GM20000 (cell line): ENCODE results near the gene DCC.
A peak's percentile ranks its signal among the peaks of the same experiment; 100 is the strongest.

Experiments
- DNase-seq: peaks from one replicate; pipeline ENCODE4 v3.0.0; 2012; ENCODE audit warnings: low spot score
- CTCF ChIP-seq: IDR thresholded peaks from 2 replicates; pipeline ENCODE4 v1.5.1; 2012; ENCODE audit warnings: mild to moderate bottlenecking, control low read depth; ENCODE audit errors: extremely low read depth, missing control alignments

Gene DCC

DNA sequence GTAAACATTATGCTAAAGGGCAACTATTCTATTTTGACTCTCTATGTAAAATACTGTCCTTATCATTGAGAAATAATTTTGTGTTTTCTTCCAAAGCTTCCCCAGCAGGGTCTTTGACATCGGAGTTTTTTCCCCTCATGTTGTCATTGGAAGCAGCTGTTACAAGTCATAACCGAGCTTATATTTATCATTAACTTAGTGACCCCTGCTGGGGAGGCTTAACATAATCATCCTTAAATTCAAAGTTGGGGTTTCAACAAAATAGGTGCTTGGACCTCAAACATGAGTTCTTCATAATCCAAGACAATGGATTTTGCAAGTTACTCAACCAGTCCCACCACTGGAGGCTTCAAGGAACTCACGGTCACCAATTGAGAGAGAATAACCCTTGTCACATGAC, 330.9 kb downstream of the DCC start:
- peak; percentile 6 for DNase-seq
- TF ChIP-seq CTCF = no peak

- no peak for TF ChIP-seq CTCF
Observed at GRCh38 chr18:52678034-52678433, 338.0 kb downstream of the DCC start.

DNA sequence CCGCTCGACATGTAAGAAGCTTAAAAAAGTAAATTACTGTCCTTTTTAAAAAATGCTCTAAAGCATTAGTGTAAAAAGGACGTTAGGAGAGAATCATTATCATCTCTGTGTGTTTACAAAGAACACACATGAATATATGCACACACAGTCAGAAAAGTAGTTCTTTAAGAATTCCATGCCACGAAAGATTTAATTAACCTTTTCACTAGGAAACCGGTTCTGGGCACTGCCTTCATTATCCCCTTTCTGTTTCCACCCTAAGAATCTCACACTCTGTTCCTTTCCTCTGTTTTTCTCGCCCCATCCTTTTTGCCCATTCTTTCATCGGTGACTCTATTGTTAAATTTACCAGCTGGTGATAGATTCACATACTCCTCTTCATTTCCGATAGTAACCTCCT, 338.6 kb downstream of the DCC start:
- no peak for TF ChIP-seq CTCF
- no peak for DNase-seq

More at GRCh38 chr18:52678034-52678433, 338.0 kb downstream of the DCC start:
- no peak for DNase-seq

DNA sequence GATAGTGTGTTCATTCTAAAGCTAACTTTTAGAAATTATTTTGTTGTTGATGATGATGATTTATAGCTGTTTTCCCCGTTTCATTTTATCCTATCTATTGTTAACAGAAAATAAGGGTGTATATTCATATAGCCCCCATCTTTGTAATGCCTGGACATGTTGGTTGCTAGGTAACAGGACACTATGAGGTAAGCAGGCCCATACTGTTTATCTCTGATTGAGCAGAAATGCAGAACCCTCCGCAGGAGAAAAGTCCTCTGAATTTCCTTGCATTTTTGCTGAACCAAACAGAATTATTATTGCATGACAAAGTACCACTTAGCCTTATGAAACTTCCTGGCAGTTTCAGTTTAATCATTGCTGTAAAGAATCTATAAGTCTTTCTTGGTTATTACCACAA, 339.4 kb downstream of the DCC start:
- no peak for TF ChIP-seq CTCF
- no peak for DNase-seq

DNA sequence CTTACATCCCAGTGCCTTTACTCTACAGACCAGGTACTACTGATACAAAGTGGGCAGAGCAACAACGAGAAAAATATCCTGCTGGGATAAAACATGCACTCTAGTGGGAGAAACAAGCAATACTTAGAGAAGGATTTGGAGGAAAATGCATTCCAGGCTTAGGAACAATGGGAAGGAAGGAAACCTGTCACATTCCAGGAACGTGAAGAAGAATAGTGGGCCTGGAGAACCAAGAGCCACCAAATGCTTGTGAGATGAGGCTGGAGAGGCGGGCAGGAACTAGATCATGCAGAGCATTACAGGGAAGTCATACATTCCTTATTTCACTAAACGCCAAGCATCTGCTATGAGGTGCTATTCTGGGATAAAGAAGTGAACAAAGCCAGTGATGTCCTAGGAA, 342.3 kb downstream of the DCC start:
- DNase-seq = no peak
- TF ChIP-seq CTCF = no peak

DNA sequence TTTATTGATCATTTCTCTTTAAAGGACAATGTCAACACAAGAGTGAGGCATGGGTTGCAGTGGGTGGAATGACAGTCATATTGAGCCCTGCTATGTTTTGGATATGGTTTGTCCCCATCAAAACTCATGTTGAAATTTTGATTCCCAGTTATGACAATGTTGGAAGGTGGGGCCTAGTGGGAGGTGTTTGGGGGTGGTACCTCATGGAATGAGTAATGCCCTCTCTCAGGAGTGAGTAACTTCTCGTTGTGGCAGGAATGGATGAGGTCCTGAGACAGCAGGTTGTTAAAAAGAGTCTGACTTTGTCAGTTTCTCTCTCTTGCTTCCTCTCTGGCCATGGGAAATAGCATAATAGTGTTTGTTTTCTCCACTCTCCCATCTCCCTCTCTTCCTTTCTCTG, 345.3 kb downstream of the DCC start:
- DNase-seq = no peak
- no peak for TF ChIP-seq CTCF

DNA sequence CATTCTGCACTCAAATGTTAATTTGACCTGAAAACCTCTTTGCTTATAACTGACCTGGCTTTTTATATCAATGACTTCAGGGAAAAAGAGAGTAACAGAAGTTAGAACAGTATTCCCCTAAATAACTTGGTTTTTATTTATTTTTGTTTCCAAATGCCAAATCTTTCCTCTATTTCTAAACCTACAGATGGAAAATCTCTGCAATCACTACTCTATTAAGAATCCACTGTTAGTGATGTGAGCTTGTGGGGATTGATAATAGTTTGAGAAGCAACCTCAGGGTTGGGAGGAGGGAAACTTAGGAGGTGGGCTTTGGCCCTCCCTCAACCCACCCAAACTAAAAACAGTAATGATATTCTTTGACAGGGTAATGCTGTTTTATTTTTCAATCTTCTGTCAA, 351.8 kb downstream of the DCC start:
- no peak for TF ChIP-seq CTCF
- DNase-seq = no peak

DNA sequence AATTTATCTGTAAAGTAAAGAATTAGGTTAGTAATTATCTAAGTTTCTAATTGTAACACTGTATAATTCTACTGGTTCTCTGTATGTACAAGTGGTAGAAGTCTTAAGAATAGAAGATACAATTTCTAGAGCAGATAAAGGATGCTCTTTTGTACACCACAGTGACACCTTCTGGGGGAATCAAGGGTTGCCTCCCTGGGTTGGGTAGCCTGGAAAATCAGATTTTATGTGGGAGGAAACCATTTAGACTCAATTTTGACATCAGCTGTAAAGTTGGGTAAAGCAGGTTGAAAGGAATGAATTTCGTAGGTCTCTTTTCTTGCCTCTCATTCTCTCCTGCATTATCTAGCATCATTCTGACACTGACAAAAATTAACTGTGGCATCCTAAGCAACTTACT, 354.8 kb downstream of the DCC start:
- TF ChIP-seq CTCF = no peak
- peak; percentile 7 for DNase-seq
